Activated T-cell treated with anti-CD3 and anti-CD28 coated beads, Interleukin-2, amount 50 U/mL, for 1 hour (primary cell): ENCODE measurements around the gene ARHGEF38.
"Not testable (repeated sequence)": the region's sequence is repeated elsewhere in the genome, so short reads cannot be mapped to it uniquely, and the experiment has no call there.

Source experiments
- DNase-seq: peaks from one replicate; pipeline ENCODE4 v3.0.0-alpha.2; 2020

The ARHGEF38 gene

DNA sequence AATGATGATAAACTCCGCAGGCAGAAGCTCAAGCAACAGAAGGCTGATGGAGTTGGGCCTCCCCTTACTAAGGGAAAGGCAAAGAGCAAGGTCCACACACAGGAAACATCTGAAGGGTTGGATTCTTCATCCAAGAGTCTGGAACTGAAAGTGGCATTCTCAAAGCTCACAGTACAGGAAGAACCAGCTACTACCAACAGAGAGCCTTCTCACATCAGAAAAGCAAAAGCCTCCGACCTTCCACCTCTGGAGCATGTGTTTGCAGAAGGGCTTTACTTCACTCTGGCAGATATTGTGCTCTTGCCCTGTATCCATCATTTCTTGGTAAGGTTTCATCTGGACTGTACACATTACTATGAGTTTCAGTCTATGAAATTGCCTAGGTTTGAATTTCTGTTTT, 166.8 kb downstream of the ARHGEF38 start:
- DNase-seq = no peak

DNA sequence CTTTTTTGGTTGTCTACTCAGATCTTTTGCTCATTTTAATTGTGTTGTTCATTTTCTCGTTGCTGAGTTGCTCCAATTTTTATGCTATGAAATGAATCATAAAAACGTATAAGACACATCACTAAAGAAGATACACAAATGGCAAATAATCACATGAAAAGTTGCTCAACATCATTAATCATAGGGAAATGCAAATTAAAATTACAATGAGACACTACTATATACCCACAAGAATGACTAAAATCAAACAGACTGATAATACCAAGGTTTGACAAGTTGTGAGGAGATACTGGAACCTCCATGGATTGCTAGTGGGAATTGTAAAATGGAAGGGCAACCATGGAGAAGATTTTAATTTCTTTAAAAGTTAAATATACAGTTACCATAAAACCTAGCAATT, 173.2 kb downstream of the ARHGEF38 start:
- DNase-seq = no peak

DNA sequence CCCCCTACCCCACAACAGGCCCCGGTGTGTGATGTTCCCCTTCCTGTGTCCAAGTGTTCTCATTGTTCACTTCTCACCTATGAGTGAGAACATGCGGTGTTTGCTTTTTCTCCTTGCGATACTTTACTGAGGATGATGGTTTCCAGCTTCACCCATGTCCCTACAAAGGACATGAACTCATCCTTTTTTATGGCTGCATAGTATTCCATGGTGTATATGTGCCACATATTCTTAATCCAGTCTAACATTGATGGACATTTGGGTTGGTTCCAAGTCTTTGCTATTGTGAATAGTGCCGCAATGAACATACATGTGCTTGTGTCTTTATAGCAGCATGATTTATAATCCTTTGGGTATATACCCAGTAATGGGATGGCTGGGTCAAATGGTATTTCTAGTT, 177.5 kb downstream of the ARHGEF38 start:
- not testable (repeated sequence) for DNase-seq
